Stimulated activated CD8-positive, alpha-beta memory T cell treated with anti-CD3 and anti-CD28 coated beads, Interleukin-7, amount 100 ng/mL, for 48 hours (primary cell): Measurements from ENCODE around the gene USHBP1.

Source experiments
- DNase-seq, 2 donors: peaks; one replicate each; pipeline ENCODE4 v3.0.0-alpha.2; 2020; ENCODE audit warnings: low read depth in 1 of 2; ENCODE audit errors: extremely low read depth in 1 of 2

USHBP1 gene

GRCh38 chr19:17215127-17215971, 49.2 kb downstream of the USHBP1 start, which contains the start of gene USE1:
TSS of gene USE1 (plus strand) at chr19:17215357. CDS start at chr19:17215406, 49 bp downstream.
- peak; percentile 63 to 77 for DNase-seq

DNA sequence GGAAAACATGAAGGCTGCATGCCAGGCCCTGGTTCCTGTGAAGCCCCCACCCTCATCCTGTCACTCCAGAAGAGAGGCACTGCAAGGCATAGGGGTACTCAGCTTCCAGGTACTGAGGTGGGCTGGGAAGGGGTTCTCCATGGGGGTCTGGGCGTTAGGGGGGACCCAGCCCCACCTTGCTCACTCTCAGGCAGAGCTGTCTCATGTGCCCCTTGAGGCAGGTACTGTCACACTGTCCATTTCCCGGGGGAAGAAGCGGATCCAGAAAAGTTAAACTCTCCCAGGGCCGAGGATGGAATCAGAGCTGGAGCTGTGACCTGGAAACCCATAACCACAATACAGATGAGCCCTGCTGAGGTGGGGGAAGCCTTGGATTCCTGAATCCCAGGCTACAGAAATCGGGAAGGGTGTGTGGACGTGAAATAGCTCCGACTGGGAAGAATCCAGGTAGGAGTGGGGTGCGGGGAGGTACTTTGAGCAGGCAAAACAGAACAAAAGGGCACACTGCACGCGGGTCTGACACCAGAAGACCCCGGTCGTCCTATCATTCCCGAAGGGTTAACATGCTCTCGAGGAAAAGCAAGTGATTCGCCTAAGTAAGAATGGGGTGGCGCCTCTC, 49.9 kb downstream of the USHBP1 start:
- DNase-seq = no peak

DNA sequence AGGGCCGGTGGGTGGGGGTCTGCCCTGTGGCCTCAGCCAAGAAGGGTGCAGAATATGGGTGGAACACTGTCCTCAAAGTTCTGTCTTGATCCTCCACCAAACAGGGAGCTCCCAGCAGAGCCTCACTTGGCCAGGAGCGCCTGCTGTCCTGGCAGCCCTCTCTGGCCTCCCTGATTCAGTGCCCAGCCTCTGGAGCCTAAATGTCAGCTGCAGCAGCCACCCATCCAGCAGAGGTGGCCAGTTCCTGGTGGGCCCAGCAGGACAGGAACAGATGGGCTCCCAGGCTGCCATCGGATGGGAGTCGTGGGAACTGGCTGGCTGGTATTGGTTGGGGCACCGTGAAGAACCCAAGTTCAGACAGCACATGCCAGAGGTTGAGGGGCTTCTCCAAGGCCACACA, 51.2 kb downstream of the USHBP1 start:
- no peak for DNase-seq

- no peak for DNase-seq
Observed at GRCh38 chr19:17211547-17212446, 52.7 kb downstream of the USHBP1 start.

DNA sequence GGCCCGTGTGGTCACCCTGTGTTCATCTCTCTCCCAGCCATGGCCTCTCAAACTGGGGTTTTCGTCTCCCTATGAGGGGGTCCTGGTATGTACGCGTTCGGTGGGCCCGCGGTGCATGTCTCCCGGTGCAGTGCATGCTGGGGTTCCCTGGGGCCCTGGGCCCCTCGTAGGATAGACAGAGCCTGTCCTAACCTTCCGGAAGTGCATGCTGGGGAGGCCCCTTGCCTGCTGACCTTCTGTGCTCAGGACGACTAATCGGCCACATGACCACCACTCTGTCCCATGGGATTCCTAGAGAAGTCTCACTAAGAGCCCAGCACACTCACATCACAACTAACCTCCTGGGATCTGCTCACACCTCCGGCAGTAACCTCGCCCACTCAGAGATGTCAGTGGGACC, 54.2 kb downstream of the USHBP1 start:
- no peak for DNase-seq

GRCh38 chr19:17209126-17210036, 55.2 kb downstream of the USHBP1 start:
- DNase-seq = peak; percentile 37 to 60

- no peak for DNase-seq
Observed at GRCh38 chr19:17206736-17207581, 57.6 kb downstream of the USHBP1 start.

DNA sequence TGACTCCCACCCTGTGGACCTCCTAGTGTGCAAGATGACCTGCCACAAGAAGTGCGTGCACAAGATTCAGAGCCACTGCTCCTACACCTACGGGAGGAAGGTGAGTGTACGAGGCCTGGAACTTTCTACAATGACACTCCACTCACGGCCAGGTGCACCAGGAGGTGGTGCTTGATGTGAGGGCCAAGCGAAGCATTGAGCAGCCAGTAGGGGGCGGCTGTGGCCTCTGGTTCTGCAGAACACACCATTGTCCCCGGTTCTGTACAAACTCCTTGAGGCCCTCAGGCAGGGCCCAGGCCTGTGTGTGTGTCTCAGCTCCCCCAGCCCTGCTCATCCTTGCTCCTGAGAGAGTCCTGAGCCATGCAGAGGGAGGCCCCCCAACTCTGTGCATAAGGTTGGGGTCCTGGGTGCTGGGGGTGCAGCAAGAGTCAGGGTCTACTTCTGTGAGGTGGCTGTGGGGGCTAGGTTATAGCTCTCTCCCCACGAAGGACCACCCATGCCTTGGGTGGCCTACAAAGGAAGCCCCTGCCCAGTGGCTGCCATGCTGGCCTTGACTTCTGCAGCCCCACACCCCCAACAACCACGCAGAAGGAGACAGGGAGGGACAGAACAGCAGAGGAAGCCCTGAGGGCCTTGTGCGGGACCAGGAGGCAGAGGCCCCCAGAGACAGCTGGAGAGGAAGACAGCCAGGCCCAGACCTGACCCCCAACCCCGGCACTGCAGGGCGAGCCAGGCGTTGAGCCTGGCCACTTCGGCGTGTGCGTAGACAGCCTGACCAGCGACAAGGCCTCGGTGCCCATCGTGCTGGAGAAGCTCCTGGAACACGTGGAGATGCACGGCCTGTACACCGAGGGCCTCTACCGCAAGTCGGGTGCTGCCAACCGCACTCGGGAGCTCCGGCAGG, 59.1 kb downstream of the USHBP1 start:
- no peak for DNase-seq

- DNase-seq = no peak
Observed at GRCh38 chr19:17202713-17203112, 61.8 kb downstream of the USHBP1 start.

DNA sequence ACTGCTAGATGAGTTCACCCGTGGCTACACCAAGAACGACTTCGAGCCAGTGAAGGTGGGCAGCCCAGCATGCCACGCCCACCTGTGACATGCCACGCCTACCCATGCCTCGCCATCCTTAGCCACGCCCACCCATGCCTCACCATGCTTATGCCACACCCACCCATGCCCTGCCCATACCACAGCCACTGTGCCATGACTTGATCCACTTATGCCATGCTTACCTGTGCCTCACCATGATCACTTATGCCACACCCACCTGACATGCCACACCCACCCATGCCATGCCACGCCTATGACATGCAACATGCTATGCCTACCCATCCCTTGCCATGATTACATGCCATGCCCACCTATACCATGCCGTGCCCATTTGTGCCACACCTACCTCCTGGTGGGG, 62.3 kb downstream of the USHBP1 start:
- no peak for DNase-seq

DNA sequence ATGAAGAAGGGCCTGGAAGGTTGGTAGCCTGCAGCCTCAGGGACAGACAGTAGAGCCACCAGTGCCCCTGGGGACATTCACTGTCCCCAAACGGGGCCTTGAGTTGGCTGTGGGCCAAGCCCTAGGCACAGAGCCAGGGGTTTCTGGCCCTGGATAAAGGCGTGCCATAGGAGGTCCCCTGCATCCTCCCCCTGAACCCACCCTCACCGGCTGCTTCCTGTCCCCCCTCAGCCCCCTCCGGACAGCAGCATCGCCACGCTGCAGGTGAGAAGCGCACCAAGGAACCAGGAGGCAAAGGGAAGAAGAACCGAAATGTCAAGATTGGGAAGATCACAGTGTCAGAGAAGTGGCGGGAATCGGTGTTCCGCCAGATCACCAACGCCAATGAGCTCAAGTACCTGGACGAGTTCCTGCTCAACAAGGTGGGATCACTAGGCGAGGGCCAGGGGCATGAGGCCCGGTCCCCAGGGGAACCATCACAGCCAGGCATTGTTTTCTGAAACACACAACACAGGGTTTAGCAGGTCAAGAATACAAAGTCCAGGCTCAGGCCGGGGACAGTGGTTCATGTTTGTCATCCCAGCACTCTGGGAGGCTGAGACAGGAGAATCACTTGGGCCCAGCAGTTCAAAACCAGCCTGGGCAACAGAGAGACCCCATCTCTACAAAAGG, 64.0 kb downstream of the USHBP1 start:
- DNase-seq = no peak
